Body of pancreas (tissue), 4 donors: ENCODE data around the gene LSM11. TPM values are rescaled to one million over a fixed set of nuclear protein-coding genes. Genes with fewer than 3 reads are reported as not detected.

ENCODE experiments used
- ATAC-seq: fragments of 150-250 bp; one replicate; pipeline ENCODE4 v1.9.1; 2016
- DNase-seq, 4 donors: peaks; one replicate each; pipeline ENCODE4 v3.0.0-alpha.2; 2019
- H3K27ac ChIP-seq, 4 donors: fragments of 200-600 bp; sonication (generic); 1 replicate in 3 of 4; 2 replicates in 1 of 4; pipeline versions ENCODE4 v1.5.1 to v1.6.1; 2016 to 2019; ENCODE audit warnings: mild to moderate bottlenecking in 1 of 4, mixed read lengths in 1 of 4, moderate library complexity in 1 of 4
- H3K27me3 ChIP-seq, 2 donors: fragments of 200-600 bp; sonication (generic); one replicate each; pipeline ENCODE4 v1.6.0; 2016; ENCODE audit warnings: mild to moderate bottlenecking in 1 of 2
- H3K36me3 ChIP-seq, 2 donors: fragments of 200-600 bp; sonication (generic); replicated peaks in 1 of 2; 2 replicates each; pipeline ENCODE4 v1.5.1; 2016; ENCODE audit warnings: low read depth in 2 of 2; ENCODE audit not compliant: insufficient read depth in 1 of 2
- H3K4me1 ChIP-seq: fragments of 200-600 bp; sonication (generic); one replicate; pipeline ENCODE4 v1.6.0; 2016
- H3K4me3 ChIP-seq, 2 donors: fragments of 200-600 bp; sonication (generic); 1 replicate in 1 of 2; 2 replicates in 1 of 2; pipeline ENCODE4 v1.5.1; 2016 to 2019
- H3K9me3 ChIP-seq, 3 donors: fragments of 200-600 bp; sonication (generic); 1 replicate in 2 of 3; 2 replicates in 1 of 3; pipeline ENCODE4 v1.5.1; 2016
- POLR2A ChIP-seq, 3 donors: fragments of 450-650 bp; IDR thresholded peaks; one replicate each; pipeline ENCODE4 v1.6.1; 2016; ENCODE audit warnings: antibody characterized with exemption in 3 of 3, mild to moderate bottlenecking in 2 of 3
- WGBS, 2 donors: methylation state at CpG; one replicate each; pipeline ENCODE4 v1.1.5; 2017; 5-methylcytosine and 5-hydroxymethylcytosine counted together
- intact Hi-C: fragments of 100-400 bp; cut with DNase I; formaldehyde crosslinking; loops from one replicate; pipeline ENCODE4 v1.15.1; 2023
- total RNA-seq, 2 donors: library from RNA; depleted of rRNA; stranded (reverse); fragments of >200 nt; gene quantifications; one replicate each; pipeline ENCODE4 v1.1.0, GENCODE V29; 2016
- TF ChIP-seq, protein P1 (sequence below), 7 experiments: fragments of 450-650 bp in 4 of 7; fragments of 200-600 bp in 3 of 7; sonication (generic) in 3 of 7; IDR thresholded peaks; one replicate each; pipeline ENCODE4 v1.5.1; 2016 to 2019; ENCODE audit warnings: antibody characterized with exemption in 7 of 7

Gene LSM11
- total RNA-seq, 2 donors from 2014 or later = 1.3 to 3.6 TPM

DNA sequence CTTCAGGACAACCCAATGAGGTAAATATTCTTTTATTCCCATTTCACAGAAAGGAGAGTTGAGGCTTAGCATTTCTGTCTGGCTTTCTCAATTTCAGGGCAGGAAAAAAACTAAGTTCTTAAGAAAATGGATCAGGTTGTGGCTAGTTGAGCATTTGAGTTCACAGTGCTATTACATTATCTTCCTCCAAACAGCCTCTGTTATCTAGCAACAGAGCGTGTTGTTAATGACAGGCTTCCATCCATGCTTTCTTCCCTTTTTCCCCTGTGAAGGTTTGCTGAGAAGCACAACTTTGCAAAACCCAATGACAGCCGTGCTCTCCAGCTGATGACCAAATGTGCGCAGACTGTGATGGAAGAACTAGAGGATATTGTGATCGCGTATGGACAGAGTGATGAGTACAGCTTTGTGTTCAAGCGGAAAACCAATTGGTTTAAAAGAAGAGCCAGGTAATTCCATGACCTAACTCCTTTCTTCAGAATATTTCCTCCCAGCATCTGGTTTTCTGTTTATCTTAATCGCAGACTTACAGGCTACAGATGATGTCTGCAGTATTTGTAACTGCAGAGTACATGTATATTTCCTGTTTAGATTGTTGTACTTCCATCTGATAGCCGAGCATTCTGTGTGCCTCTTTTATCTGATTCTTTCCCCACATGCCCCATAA, 10.8 kb upstream of the LSM11 start:
- intact Hi-C loops = no loop called here
- TF ChIP-seq, protein P1, sequence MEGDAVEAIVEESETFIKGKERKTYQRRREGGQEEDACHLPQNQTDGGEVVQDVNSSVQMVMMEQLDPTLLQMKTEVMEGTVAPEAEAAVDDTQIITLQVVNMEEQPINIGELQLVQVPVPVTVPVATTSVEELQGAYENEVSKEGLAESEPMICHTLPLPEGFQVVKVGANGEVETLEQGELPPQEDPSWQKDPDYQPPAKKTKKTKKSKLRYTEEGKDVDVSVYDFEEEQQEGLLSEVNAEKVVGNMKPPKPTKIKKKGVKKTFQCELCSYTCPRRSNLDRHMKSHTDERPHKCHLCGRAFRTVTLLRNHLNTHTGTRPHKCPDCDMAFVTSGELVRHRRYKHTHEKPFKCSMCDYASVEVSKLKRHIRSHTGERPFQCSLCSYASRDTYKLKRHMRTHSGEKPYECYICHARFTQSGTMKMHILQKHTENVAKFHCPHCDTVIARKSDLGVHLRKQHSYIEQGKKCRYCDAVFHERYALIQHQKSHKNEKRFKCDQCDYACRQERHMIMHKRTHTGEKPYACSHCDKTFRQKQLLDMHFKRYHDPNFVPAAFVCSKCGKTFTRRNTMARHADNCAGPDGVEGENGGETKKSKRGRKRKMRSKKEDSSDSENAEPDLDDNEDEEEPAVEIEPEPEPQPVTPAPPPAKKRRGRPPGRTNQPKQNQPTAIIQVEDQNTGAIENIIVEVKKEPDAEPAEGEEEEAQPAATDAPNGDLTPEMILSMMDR (IDR thresholded peaks at IDR 0.05) = no peak
- TF ChIP-seq POLR2A (IDR thresholded peaks at IDR 0.05) = no peak
- ATAC-seq (no peak), DNase-seq (no peak)
- H3K27me3 ChIP-seq = no peaks in the 10 kb centered on the region
- no peak overlapping the region for H3K4me3 ChIP-seq
- no peak overlapping the region for H3K27ac ChIP-seq
- peaks cover 8% of the 10 kb centered on the region for H3K4me1 ChIP-seq
- H3K9me3 ChIP-seq = no peaks in the 10 kb centered on the region
- H3K36me3 ChIP-seq = peaks cover 0 to 5% of the 10 kb centered on the region in 2 donors
- 93 to 94% methylated on average over 8 of the region's 8 CpGs for WGBS, 2 donors

DNA sequence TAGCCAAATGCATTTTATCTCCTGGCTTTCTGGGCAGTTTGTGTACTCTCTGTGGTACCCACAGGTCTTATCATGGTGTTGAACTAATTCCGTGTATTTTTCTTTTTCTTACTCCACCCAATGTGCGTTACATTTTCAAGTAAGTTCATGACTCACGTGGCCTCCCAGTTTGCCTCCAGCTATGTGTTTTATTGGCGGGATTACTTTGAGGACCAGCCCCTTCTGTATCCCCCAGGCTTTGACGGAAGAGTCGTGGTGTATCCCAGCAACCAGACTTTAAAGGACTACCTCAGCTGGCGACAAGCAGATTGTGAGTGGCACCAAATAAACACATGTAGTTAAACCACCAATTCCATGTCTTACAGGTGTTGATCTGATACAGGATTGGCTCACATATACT, 9.1 kb upstream of the LSM11 start:
- DNase-seq = no peak
- intact Hi-C loops = no loop called here
- ATAC-seq = no peak
- no peak overlapping the region for H3K27ac ChIP-seq
- no peaks in the 10 kb centered on the region for H3K27me3 ChIP-seq
- H3K4me1 ChIP-seq = peaks cover 8% of the 10 kb centered on the region
- H3K36me3 ChIP-seq = peaks cover 0 to 5% of the 10 kb centered on the region in 2 donors
- H3K9me3 ChIP-seq = no peaks in the 10 kb centered on the region
- no peak overlapping the region for H3K4me3 ChIP-seq
- no peak for TF ChIP-seq POLR2A (IDR thresholded peaks at IDR 0.05)
- TF ChIP-seq, protein P1 (IDR thresholded peaks at IDR 0.05) = no peak
- WGBS, 2 donors = 82 to 85% methylated on average over 7 of the region's 7 CpGs

DNA sequence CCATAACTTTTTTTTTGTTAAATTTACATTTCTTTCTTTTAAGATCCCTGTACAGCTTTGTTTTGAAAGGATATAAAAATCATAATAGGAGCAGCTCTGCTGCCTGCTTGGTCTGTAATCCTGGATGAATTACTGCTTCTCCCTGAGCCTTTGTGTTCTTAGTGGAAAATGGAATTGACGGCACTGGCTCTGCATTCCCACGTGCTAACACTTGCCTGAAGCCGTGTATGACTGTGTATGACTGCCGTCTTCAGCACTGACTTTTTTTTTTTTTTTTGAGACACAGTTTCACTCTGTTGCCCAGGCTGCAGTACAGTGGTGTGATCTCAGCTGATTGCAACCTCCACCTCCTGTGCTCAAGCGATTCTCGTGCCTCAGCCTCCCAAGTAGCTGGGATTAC, 7.5 kb upstream of the LSM11 start:
- H3K4me1 ChIP-seq = peaks cover 3% of the 10 kb centered on the region
- H3K27me3 ChIP-seq = no peaks in the 10 kb centered on the region
- H3K27ac ChIP-seq = no peak overlapping the region
- intact Hi-C loops = no loop called here
- DNase-seq (no peak), ATAC-seq (no peak)
- peaks cover 0 to 5% of the 10 kb centered on the region in 2 donors for H3K36me3 ChIP-seq
- H3K9me3 ChIP-seq = no peaks in the 10 kb centered on the region
- TF ChIP-seq, protein P1 (IDR thresholded peaks at IDR 0.05) = no peak
- 88 to 92% methylated on average over 6 of the region's 6 CpGs for WGBS, 2 donors
- H3K4me3 ChIP-seq = no peak overlapping the region

DNA sequence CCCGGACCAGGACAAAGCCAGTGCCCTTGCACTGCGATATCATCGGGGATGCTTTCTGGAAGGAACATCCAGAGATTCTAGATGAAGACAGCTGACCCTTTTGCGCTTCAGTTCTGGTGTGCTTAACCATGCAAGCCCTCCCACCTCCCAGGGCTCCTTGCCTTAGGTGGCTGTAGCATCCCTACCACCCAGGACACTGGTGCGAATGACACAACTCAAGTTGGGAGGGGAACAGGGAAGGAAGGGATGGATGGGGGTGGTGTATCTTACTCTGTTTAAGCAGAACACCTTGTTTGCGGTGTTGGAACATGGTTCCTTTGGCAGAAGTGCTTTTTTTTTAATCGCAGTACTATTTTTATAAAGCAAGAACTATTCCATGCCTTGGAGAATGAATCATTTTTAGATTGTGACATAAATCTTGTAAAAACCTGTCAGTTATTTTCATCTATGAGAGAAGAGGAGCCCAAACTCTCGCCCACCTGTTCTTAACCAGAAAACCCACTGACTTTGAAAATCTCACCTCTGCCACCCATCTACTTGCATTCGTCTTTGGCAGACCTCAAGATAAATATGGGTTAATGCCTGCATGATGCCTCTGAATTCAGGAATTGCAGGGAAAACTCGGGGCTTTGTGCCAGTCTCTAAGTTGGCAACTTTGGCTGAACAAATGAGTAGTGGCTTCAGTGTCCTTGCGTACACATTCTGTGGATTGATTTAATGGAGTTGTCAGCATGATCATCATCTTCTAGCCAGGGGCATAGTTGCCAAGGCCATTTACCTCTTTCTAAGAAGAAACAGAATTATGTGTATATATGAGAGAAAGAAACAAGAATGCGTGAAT, 3.9 kb upstream of the LSM11 start:
- H3K27me3 ChIP-seq = no peaks in the 10 kb centered on the region
- H3K36me3 ChIP-seq = peaks cover 0 to 5% of the 10 kb centered on the region in 2 donors
- peaks cover 9% of the 10 kb centered on the region for H3K4me1 ChIP-seq
- 86% methylated on average over 12 of the region's 12 CpGs for WGBS, 2 donors
- no peak for ATAC-seq
- no peak overlapping the region for H3K4me3 ChIP-seq
- intact Hi-C loops = no loop called here
- no peak for DNase-seq
- H3K9me3 ChIP-seq = no peaks in the 10 kb centered on the region
- H3K27ac ChIP-seq = no peak overlapping the region
- TF ChIP-seq, protein P1 (IDR thresholded peaks at IDR 0.05) = no peak
- no peak for TF ChIP-seq POLR2A (IDR thresholded peaks at IDR 0.05)
